SU-DHL-6 (cell line): ENCODE measurements around the gene HDGFL2.

Experiments used
- EZH2phosphoT487 ChIP-seq: fragments of 200-600 bp; sonication (generic), shearing (Covaris generic); conservative IDR thresholded peaks from 2 replicates; pipeline ENCODE4 v1.6.1; 2018; ENCODE audit warnings: mild to moderate bottlenecking, antibody characterized with exemption, low read length, moderate library complexity, mixed read lengths
- TF ChIP-seq, protein P1 (sequence below): fragments of 200-600 bp; sonication (generic); IDR thresholded peaks from one replicate; pipeline ENCODE4 v1.5.1; 2017; ENCODE audit warnings: antibody characterized with exemption, mild to moderate bottlenecking, low read length, moderate library complexity; ENCODE audit not compliant: insufficient read depth, poor library complexity, severe bottlenecking

DNA sequence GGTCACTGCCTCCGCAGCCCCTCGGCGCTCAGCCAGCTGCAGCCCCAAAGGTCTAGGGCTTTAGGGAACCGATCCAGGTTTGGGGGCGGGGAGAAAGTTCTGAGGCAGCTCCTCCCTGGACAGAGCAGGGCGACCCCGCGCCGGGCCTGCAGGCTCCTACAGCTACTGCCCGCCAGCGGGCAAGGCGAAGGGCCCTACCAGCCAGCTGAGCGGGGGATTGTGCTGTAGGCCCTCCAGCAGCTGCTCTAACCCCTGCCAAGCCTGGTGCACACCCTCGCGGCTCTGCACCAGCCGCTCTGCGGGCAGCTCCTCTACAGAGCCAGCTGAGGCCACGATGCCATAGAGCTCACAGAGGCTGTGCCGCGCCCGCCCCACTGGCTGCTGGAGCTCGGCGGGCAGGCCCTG lies 32.2 kb downstream of the HDGFL2 start:
- TF ChIP-seq, protein P1, sequence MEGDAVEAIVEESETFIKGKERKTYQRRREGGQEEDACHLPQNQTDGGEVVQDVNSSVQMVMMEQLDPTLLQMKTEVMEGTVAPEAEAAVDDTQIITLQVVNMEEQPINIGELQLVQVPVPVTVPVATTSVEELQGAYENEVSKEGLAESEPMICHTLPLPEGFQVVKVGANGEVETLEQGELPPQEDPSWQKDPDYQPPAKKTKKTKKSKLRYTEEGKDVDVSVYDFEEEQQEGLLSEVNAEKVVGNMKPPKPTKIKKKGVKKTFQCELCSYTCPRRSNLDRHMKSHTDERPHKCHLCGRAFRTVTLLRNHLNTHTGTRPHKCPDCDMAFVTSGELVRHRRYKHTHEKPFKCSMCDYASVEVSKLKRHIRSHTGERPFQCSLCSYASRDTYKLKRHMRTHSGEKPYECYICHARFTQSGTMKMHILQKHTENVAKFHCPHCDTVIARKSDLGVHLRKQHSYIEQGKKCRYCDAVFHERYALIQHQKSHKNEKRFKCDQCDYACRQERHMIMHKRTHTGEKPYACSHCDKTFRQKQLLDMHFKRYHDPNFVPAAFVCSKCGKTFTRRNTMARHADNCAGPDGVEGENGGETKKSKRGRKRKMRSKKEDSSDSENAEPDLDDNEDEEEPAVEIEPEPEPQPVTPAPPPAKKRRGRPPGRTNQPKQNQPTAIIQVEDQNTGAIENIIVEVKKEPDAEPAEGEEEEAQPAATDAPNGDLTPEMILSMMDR, result no peak
- TF ChIP-seq EZH2phosphoT487, result no peak
